Colon (tissue), 2 donors: Measurements from ENCODE around the gene AEBP2.
"Not testable (repeated sequence)": the region's sequence is repeated elsewhere in the genome, so short reads cannot be mapped to it uniquely, and the experiment has no call there.

Experiments used
- FAIRE-seq: peaks from 2 replicates; lab custom pipeline; 2012; peaks lifted over from hg19 to GRCh38; lab: Jason Lieb, UNC
- donor health status: control.
- donor health status: control.

AEBP2 gene

DNA sequence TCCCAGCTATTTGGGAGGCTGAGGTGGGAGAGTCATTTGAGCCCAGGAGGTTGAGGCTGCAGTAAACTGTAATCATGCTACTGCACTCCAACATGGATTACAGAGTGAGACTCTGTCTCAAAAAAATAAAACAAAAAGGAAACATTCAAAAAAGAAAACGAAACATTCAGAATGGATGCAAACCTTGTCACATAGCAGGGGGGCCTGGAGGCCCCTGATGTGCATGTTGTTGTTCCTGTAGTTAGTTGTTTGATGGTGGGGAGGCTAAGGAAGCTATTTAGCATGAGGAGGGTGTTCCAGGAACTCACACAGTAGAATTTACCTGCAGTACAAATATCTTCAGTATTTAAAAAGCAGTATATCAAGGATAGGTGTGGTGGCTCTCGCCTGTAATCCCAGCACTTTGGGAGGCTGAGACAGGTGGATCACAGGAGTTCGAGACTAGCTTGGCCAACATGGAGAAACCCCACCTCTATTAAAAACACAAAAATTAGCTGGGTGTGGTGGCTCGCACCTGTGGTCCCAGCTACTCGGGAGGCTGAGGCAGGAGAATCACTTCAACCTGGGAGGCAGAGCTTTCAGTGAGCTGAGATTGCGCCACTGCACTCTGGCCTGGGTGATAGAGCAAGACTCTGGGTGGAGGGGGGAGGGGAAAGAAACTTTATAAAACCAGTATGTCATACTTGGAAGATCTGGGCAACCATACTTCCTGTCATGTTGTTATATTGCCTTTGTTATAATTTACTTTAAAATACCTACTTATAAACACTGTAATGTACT lies 17.6 kb upstream of the AEBP2 start:
- no peak for FAIRE-seq

DNA sequence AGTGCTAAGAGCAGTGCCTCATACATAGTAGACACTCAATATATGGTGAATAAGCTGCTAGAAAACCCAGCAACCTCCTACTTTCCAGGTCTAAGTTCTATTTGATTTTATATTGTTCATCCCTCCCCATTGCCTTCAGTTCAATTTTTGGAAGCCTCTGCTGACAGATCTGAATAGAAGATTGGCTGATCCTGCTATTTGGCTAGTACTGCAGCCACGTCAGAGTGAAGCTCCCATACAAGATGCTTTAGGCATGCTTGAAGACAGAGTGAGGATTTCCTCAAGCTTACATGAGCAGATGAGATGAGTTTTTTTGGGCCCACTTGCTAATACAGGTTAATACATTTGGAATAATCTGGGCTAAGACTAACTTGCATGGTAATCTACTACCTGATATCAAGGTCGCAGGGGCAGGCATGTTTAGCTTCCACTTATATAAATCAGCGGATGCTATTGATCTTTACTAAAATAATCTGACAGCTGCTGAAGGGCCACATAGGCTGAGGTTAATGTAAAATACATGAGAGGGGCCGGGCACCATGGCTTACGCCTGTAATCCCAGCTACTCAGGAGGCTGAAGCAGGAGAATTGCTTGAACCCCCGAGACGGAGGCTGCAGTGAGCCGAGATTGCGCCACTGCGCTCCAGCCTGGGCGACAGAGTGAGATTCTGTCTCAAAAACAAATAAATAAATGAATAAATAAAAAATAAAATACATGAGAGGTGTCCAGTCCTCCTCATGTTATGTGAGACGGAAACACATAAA lies 15.9 kb upstream of the AEBP2 start:
- FAIRE-seq: no peak

DNA sequence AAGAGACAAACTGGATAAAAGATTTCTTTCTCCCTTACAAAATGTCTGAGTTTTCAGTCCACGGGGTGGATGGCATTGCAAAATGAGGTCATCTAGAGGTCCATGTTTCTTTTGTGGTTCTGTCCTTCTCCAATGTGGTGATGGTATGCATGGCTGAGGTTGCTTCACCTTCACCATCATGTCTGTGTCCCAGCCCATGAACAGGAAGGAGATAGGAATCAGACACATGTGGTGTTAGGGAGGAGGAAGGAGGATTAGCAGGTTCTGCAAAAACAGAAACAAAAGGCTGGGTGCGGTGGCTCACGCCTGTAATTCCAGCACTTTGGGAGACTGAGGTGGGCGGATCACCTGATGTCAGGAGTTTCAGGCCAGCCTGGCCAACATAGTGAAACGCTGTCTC lies 11.0 kb upstream of the AEBP2 start:
- no peak for FAIRE-seq

DNA sequence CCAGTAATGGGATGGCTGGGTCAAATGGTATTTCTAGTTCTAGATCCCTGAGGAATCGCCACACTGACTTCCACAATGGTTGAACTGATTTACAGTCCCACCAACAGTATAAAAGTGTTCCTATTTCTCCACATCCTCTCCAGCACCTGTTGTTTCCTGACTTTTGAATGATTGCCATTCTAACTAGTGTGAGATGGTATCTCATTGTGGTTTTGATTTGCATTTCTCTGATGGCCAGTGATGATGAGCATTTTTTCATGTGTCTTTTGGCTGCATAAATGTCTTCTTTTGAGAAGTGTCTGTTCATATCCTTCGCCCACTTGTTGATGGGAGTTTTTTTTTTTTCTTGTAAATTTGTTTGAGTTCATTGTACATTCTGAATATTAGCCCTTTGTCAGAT lies 9.8 kb upstream of the AEBP2 start:
- FAIRE-seq: not testable (repeated sequence)

DNA sequence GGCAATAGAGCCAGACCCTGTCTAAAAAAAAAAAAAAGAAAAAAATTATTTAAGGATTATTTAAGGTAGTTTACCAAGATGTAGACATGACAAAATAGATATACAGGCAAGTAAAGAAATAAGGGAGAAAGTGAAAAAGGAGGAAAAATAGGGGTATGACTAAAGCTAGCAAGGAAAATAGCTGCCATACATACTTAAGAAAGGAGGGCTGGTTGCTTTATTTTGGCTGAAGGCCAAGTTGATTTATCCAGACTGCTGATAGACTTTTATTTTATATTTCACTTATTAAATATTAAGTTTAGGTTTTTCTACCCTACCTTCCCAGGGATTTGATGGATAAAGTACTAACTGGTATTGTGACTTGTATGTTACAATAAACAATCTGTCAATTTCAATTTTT lies 8.3 kb upstream of the AEBP2 start:
- FAIRE-seq: no peak

DNA sequence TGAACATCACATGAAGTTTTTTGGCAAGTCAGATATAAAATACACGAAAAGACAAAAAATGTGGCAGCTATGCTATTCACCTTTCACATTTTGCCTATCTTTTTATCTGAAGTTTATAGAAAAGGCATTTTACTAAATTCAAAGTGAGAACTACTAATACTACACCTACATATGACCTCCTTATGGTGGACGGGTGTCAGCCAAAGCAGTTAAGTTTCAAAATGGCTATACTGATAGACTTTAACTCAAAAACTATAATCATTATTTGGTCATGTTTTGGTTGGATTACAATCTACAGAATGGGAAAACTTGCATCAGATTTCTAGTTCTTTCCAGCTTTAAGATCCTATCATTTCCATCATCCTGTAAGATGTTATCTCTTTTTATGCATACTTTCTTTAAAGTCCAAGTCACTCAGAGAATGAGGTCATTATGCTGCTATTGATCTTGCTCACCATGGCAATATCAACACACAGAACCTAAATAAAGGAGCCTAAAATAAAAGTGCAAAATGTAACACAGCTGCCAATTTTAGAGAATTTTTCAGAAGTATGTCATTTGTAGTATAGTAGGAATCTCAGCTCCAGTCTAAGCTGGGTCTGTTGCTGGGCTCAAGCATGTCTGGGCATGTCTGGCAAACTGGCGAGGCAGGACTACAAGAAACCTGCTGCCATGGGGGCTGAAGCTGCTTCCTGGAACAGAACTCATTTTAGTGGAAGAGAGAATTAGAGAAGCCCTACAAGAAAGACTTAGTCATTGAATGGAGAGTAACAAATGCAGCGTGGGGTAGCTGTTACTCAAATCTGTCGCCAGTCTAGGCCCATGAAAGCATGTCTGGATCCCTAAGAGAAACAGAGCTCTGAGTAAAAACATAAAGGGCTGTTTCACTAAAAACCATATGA lies 7.6 kb upstream of the AEBP2 start:
- no peak for FAIRE-seq

DNA sequence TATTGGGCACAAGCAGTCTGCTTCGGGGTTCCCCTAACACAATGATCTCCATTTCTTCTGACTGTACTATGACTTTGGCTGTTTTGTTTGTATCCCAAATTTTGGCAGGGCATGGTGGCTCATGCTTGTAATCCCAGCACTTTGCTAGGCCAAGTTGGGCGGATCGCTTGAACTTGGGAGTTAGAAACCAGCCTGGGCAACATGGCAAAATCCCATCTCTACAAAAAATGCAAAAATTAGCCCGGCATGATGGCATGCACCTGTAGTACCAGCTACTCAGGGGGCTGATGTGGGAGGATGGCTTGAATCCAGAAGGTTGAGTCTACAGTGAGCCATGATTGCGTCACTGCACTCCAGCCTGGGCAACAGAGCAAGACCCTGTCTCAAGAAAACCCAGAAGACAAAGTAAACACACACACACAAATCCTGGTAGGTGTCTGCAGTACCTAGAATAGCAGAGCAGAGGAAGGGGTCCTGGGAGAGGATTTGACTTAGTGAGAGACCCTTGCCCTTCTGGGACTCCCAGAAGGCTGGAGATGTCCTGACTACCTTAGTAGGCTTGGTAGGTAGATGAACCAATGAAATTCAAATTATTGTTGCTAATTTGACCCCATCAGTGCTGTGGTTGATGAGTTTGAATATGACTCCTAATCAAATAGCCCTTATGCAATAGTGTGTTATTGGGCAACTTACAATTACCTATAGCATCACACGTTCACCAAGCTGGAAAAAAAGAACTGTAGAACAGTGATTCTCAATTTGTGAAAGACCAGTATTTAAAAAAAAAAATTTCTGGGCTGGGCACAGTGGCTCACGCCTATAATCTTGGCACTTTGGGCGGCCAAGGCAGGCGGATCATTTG lies 6.8 kb upstream of the AEBP2 start:
- FAIRE-seq: no peak

DNA sequence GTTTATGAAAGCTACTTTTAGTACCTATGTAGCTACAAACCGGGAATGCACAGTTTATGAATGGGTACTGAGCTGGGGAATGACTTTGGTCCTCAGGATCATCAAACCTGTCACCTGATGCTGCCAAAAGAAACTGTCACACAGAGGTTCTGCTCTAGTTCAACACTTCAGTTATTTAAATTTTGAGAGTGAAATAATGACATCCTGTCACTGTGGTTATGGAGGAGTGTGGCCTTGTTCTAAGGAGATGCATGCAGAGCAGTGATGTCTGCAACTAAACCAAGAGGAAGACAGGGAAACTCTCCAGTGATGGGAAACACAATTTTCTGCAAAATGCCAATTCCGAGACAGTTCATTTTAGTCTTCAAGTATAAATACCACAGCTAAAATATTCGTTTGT lies 4.8 kb upstream of the AEBP2 start:
- FAIRE-seq: no peak

DNA sequence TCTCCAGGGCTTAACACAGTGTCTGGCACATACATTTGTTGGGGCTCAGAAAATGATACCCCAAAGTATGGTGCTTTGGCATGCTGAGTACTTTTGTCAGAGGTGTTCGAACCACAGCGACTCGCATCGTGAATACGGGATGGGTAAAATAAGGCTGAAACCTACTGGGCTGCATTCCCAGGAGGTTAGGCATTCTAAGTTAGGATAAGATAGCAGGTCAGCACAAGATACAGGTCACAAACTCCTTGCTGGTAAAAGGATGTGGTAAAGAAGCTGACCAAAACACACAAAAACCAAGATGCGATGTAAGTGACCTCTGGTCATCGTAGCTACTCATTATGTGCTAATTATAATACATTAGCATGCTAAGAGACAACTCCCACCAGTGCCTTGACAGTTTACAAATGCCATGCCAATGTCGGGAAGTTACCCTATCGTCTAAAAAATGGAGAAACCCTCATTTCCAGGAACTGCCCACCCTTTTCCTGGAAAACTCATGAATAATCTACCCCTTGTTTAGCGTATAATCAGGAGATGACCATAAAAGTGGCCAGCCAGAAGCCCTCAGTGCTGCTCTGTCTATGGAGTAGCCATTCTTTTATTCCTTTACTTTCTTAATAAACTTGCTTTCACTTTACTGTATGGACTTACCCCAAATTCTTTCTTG lies 3.3 kb upstream of the AEBP2 start:
- no peak for FAIRE-seq

DNA sequence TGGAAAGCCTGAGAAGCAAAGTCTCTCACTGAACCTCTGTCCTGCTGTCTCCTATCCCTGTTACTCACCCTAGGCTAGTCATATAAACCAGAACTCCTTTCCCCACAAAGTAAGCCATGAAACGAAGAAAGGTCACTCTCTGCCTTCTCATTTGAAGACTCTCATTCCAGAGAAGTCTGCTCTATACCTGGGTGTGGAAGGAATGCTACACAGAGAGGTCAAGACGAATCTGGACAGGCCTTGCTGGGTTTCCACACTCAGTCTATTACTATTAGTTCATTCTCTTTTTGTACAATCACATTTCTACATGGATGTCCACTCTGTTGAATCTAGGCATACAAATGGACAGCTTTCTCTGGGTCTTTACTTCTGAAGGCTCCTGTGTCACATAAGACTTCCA lies 2.4 kb upstream of the AEBP2 start:
- FAIRE-seq: no peak

DNA sequence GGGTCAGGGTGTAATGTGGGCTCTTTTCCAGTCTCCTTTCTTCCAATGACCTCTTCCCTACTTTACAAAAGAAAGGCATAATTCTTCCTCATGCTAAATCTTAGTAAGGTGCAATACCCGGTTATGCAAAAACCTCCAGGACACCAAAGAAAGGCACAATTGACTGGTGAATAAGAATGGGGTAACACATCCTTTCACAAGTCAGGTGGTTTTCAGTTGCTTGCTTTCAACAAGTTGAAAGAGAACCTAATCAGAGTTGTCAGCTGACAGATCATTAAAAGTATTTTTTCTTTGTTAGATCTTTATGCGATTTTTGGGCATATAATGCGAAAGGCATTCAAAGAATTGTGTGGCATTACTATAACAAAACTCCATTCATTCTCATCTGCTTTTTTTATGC lies 1.3 kb upstream of the AEBP2 start:
- no peak for FAIRE-seq

DNA sequence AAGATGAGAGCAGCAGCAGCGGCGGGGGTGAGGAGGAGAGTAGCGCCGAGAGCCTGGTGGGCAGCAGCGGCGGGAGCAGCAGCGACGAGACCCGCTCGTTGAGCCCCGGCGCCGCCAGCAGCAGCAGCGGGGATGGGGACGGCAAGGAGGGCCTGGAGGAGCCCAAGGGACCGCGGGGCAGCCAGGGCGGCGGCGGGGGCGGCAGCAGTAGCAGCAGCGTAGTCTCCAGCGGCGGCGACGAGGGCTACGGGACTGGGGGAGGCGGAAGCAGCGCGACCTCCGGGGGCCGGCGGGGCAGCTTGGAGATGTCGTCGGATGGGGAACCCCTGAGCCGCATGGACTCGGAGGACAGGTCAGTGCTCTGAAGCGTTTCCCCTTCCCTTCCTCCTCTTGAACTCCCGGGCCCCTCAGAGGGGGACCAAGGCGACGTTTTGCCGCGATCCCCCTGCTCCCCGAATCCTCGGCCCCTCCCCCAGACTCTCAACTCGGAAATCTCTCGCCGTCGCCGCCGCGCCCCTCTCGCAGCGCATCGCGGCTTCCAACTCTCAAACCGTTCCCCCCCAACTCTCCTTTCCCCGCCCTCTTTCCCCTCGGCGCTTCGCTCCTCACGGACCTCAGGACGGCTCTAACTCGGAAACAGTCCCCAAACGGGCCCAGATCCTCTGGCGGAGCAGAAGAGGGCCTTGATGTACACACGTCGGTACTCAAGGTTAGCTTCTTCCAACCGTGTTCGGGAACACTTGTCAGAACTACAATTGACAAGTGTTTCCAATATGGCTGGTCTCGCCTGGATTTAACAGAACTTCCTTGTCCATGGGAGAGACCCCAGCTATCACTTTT lies 947 bp downstream of the AEBP2 start:
- FAIRE-seq: no peak

DNA sequence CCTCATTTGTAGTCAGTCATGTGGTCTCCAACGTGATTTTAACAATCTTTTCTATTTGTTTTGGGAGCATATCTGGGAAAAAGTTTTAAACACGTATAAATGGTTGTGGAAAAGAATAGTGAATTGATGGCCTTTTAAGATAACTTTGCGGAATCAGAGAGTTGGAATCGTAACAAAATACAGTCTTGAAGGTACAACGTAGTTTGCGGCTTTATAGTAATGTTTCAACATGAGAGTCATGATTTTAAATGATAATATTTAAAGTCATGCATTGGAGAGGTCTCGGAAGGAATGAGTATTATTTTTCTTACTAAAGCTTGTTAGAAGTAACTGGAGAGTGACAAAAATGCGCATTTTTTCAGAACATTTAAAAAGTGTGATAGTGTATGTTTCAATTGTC lies 1.6 kb downstream of the AEBP2 start:
- FAIRE-seq: no peak

DNA sequence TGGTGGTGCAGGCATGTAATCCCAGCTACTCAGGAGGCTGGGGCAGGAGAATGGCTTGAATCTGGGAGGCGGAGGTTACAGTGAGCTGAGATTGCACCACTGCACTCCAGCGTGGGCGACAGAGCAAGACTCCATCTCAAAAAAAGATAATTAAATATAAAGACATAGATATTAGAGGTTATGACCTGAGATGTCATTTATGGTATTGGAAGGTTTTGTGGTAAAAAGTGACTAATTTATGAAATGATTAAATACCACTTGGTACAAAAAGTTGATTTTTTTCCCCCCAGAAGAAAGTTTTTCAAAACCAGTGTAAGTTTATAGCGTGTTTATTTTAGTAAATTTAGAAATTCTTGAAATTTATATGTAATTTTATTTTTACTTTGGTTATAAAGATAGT lies 4.3 kb downstream of the AEBP2 start:
- no peak for FAIRE-seq

DNA sequence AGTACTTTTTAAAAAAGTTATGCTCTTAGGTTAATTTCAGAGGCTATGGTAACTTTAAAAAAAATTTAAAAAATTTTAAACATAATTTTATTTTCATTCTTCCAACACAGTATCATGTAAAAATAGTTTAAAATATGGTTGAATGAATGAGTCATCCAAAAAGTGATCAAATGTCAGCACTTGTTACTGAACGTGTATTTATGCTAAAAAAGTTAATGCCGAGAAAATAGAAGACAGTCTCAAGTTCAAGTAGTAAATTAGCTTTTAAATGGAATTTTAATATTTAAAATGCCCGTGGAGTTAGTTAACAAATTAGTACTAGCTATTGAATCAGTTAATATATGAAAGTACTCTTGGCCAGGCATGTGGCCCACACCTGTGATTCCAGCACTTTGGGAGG lies 4.8 kb downstream of the AEBP2 start:
- no peak for FAIRE-seq

DNA sequence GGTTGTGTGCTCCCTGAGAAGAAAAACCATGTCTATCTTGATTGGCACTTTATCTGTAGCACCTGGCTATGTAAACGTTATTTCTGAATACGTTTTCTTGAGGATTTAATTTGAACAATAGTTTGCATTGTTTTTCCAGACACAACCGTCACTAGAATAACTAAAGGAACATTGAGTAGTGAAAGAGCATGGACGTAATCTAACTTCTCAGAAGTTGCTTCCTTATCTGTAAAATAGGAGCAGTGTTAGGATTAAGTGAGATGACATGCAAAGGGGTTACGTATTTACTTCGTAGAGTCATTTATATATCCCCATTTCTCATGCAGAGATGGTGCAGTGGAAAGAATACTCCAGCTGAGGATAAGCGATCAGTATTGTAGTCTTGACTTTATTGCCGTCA lies 8.1 kb downstream of the AEBP2 start:
- no peak for FAIRE-seq

DNA sequence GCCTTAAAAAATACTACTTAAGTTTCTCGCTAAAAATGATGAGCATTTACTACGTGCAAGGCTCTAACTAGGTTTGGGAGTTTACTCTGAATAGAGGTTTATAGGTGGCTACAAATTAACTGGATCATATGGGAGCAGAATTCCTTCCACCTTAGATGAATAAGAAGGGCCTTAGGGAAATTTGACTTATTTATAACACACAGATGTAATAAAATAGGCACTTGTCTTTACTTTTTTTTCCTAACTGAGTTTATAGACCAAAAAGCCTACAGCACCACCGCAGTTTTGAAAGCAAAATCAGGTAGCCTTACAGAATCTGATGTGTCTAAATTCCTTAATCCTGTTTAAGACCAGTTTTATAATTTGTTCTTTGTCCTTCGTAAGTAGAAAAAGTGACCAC lies 10.5 kb downstream of the AEBP2 start:
- no peak for FAIRE-seq

DNA sequence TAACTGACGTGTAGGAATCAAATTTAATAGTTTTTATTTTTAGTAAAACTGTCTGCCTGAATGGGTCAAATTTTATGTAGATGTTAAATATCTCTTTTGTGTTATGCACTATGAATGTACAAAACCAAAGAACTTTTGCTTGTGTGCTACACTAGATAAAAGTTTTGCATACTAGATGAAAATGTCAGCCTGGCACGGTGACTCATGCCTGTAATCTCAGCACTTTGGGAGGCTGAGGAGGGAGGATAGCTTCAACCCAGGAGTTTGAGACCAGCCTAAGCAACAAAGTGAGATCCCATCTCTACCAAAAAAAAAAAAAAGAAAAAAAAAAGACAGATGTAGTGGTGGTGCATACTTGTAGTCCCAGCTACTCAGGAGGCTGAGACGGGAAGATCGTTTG lies 11.1 kb downstream of the AEBP2 start:
- no peak for FAIRE-seq

DNA sequence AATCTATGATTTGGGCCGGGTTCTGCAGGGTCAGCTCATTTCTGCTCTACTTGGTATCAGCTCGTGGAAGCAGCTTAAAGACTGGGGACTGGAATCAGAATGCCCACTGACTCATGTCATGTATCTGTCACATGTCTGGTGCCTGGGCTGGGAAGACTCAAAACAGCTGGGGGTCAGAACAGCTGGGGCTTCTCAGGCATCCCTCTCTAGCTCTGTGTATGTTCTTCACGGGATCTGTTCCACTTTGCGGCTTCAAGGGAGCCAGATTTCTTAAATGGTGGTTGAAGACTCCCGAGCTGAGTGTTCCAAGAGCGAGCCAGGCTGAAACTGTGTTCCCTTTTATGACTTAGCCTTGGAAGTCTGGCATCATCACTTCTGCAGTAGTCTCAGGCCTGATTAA lies 11.9 kb downstream of the AEBP2 start:
- no peak for FAIRE-seq

DNA sequence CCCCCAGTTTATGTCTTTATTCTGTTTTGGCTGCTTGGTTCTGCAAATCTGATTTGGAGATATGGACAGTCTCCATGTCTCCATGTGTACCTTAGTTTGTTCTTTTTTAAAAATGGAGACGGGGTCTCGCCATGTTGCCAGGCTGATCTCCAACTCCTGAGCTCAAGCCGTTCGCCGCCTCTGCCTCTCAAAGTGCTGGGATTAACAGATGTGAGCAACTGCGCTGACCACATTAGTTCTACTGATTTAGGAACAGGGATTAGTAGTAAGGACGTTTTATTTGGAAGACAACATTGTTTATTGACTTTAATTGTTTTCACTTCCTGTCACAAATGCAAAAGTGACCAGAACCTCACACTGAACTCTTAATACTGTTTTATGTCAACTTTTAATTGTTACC lies 14.7 kb downstream of the AEBP2 start:
- FAIRE-seq: no peak
